ENCODE data around the gene MTAP. TPM values are rescaled to one million over a fixed set of nuclear protein-coding genes. Genes with fewer than 3 reads are reported as not detected.

MTAP gene
- total RNA-seq, 1 donor, result 36.7 TPM

DNA sequence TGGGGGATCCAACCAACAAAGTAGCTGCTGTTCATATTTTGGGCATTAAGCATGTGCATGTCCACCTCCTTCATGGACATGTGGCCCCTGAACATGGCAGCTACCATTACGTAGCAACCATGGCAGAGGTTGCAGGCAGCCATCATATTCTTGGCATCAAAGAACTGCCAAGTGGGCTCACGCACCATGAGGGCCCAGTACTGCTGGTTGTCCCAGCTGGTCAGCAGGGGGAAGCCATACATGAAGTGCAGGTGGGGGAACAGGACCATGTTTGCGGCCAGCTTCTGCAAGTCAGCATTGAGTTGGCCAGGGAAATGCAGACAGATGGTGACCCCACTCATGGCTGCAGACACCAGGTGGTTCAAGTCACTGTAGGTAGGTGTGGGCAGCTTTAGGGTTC, 9.5 kb downstream of the MTAP start:
- TF ChIP-seq, protein P1, sequence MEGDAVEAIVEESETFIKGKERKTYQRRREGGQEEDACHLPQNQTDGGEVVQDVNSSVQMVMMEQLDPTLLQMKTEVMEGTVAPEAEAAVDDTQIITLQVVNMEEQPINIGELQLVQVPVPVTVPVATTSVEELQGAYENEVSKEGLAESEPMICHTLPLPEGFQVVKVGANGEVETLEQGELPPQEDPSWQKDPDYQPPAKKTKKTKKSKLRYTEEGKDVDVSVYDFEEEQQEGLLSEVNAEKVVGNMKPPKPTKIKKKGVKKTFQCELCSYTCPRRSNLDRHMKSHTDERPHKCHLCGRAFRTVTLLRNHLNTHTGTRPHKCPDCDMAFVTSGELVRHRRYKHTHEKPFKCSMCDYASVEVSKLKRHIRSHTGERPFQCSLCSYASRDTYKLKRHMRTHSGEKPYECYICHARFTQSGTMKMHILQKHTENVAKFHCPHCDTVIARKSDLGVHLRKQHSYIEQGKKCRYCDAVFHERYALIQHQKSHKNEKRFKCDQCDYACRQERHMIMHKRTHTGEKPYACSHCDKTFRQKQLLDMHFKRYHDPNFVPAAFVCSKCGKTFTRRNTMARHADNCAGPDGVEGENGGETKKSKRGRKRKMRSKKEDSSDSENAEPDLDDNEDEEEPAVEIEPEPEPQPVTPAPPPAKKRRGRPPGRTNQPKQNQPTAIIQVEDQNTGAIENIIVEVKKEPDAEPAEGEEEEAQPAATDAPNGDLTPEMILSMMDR (IDR thresholded peaks at IDR 0.05; ENCODE audit: insufficient read depth, low read depth, low read length), result no peak
- H3K4me3 ChIP-seq (ENCODE audit: low read depth, low read length), result no peak overlapping the region
- no peak for DNase-seq (ENCODE audit: low read depth)

DNA sequence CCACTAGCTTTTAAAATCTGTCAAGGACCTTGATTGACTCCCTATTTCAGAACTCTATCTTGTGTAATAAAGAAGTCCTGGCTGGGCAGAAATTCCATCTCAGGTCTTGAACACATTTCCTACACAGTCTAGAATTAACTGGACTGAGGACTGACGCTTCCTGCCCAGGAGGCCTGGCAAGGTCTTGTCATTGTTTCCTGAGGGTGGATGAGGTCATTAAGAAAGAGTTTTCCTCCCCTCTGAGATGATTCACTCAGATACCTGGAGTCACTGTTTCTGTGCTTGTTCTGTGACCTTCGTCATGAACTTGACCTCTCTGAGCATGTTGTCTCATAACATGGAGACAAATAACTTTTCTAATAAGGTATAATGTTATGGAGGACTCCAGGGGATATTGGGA, 10.0 kb downstream of the MTAP start:
- DNase-seq (ENCODE audit: low read depth), result no peak
- no peak overlapping the region for H3K4me3 ChIP-seq (ENCODE audit: low read depth, low read length)
- TF ChIP-seq, protein P1 (IDR thresholded peaks at IDR 0.05; ENCODE audit: insufficient read depth, low read depth, low read length), result no peak

DNA sequence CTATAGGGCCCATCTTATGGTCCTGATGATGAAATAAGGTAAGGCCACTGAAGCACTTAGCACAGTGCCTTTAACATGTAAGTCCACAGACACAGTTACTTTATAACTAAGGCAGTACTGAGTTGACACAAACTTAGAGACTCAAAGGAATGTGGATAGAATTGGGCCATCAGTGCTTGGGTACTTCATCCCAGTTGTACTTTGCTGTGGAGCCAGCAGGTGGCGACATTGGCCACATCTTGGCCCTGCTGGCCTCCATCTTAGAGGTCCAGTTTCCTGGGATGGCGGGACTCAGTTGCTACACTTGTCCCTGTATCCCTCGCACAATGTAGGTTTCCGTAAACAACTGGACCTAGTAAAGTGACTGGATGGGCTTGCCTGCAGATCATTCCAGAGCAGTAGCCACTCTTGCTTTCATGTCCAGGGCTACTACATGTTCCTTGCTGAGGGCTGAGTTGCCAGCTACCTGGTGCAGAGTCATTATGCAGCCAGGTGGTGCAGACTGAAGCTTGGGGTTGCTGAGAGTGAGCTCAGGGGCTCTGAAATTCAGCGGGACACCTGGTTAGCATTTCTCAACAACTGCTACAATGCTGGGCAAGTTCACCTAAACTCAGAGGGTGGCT, 10.6 kb downstream of the MTAP start:
- no peak overlapping the region for H3K4me3 ChIP-seq (ENCODE audit: low read depth, low read length)
- peak; percentile 74 for DNase-seq (ENCODE audit: low read depth)
- TF ChIP-seq, protein P1 (IDR thresholded peaks at IDR 0.05; ENCODE audit: insufficient read depth, low read depth, low read length), result peak; percentile 92

DNA sequence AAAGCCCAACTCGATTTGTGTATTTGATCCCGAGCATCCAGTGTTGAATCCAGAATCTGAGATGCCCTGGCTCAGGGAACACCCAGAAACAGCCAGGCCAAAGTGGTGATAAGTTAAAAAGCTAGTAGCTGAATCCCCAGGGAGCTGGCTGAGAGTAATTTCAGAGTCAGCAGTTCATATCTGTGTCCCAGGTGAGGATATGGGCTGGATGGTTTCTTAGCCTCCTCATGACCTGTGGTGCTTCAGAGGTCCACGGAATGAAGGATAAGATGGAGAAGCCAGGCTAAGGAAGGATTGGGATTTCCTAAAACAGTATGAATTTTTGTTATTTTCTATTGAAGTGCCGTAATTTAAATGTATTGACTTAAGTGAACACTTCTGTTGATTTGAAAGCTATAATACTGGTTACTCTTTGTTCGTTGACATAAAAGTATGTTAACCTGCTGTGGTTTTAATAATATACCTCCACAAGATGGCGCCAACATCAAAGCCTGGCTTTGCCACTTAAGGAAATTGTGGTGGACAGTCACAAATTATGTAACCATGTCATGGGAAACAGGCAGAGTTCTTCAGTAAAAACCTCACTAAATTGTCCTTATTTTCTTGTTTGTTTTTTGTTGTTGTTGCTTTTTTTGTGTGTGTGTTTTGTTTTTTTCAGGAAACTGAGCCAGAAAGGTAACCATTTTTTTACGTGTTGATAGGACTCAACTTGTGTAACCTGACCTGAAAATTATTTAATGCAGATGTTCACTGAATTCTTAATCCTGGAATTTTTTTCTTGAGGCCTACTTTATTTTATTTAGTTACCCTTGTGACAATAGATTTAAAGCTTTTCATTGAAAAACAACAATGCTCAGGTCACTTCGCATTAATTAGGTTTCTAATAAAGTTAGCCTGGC, 11.4 kb downstream of the MTAP start:
- peak; percentile 91 for DNase-seq (ENCODE audit: low read depth)
- H3K4me3 ChIP-seq (ENCODE audit: low read depth, low read length), result no peak overlapping the region
- TF ChIP-seq, protein P1 (IDR thresholded peaks at IDR 0.05; ENCODE audit: insufficient read depth, low read depth, low read length), result peak; percentile 75

DNA sequence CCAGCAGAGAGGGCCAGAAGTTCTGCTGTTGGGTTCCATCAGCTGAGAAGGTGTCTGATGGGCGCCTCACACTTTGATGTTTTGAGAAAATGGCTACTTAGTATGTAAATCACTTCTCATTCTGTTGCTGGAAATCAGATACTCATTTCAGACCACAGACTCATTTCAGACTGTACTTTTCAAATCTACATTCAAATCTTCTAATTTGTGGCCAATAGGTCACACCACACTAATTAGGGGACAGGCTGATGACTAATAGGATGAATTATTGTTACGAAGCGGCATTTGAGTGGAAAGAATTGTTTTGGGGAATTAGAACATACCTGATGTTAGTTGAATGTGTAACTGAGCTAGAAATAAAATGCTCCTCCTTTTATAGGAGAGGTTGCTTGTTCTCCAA, 13.2 kb downstream of the MTAP start:
- DNase-seq (ENCODE audit: low read depth), result no peak
- no peak overlapping the region for H3K4me3 ChIP-seq (ENCODE audit: low read depth, low read length)
- TF ChIP-seq, protein P1 (IDR thresholded peaks at IDR 0.05; ENCODE audit: insufficient read depth, low read depth, low read length), result no peak

DNA sequence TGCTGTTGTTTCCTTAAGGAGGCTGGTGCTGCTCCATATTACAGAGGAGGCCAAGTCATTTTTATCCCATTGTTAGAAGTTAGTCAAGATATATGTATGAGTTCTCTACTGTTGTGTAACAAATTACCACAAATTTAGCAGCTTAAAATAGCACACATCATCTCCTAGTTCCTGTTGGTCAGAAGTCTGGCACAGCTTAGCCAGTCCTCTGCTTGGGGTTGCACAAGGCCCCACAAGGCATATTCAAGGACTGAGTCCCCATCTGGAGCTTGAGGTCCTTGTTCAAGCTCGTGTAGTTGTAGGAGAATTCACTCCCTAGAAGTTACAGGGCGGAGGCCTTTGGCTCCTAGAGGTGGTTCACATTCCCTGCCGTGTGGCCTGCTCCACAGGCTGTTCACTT, 14.7 kb downstream of the MTAP start:
- H3K4me3 ChIP-seq (ENCODE audit: low read depth, low read length), result no peak overlapping the region
- DNase-seq (ENCODE audit: low read depth), result peak; percentile 71
- TF ChIP-seq, protein P1 (IDR thresholded peaks at IDR 0.05; ENCODE audit: insufficient read depth, low read depth, low read length), result no peak

Measured in fibroblast of villous mesenchyme (primary cell).